PC-3 (cell line): ENCODE measurements around the gene CD58.

Experiments used
- CTCF ChIP-seq: fragments of 300-600 bp; sonication (generic); conservative IDR thresholded peaks from 2 replicates; pipeline ENCODE4 v1.5.1; 2017; ENCODE audit warnings: antibody characterized with exemption, low read depth, mild to moderate bottlenecking, low read length
- EZH2phosphoT487 ChIP-seq: fragments of 300-600 bp; sonication (generic); IDR thresholded peaks from 2 replicates; pipeline ENCODE4 v1.6.1; 2018; ENCODE audit warnings: mild to moderate bottlenecking, antibody characterized with exemption, low read length, borderline replicate concordance

- no peak for TF ChIP-seq CTCF
- no peak for TF ChIP-seq EZH2phosphoT487
Observed at GRCh38 chr1:116494353-116494692, 76.5 kb downstream of the CD58 start.
